GM21447 (cell line): ENCODE data around the gene FAM107B.
"Not testable (repeated sequence)": the region's sequence is repeated elsewhere in the genome, so short reads cannot be mapped to it uniquely, and the experiment has no call there.

Experiments
- ATAC-seq: cut with Tn5 transposase; IDR thresholded peaks from one replicate; pipeline ENCODE4 v1.9.1; 2021; ENCODE audit not compliant: unreplicated experiment

FAM107B gene

GRCh38 chr10:14774797-14775196, at the start of gene FAM107B:
FAM107B (minus strand) TSS chr10:14774897; CDS start chr10:14774663, 234 bp downstream.
- ATAC-seq = no peak

DNA sequence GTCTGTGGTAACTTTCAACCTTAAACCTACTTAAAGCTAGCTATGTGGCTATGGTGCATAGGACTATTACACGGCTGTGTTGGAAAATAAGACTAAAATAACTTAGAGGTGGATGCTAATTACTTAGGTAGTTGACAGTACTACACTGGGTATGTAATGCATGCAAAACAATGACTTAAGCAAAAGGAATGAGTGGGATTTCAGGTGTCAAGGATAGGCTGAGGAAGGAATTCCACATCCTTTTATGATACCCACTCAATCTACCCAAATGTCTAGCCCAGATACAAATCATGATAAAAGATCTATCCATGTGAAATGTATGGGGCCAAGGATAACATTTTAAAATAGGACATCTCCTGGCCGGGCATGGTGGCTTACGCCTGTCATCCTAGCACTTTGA, 49.3 kb upstream of the FAM107B start:
- ATAC-seq = no peak

- no peak for ATAC-seq
These were observed 48.4 kb upstream of the FAM107B start for GRCh38 chr10:14822879-14823755.

GRCh38 chr10:14821635-14822375, 47.1 kb upstream of the FAM107B start:
- no peak for ATAC-seq

DNA sequence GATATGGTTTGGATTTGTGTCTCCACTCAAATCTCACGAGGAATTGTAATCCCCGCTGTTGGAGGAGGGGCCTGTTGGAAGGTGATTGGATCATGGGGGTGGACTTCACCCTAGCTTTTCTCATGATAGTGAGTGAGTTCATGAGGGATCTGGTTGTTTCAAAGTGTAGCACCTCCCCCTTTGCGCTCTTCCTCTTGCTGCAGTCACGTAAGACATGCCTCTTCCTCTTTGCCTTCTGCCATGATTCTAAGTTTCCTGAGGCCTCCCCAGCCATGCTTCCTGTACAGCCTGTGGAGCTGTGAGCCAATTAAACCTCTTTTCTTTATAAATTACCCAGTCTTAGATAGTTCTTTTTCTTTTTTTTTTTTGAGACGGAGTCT, 46.1 kb upstream of the FAM107B start:
- ATAC-seq = no peak

- no peak for ATAC-seq
These were observed 45.5 kb upstream of the FAM107B start for GRCh38 chr10:14820010-14820774.

- not testable (repeated sequence) for ATAC-seq
These were observed 42.0 kb upstream of the FAM107B start for GRCh38 chr10:14816717-14817116.

GRCh38 chr10:14815681-14816080, 41.0 kb upstream of the FAM107B start:
- ATAC-seq = no peak

DNA sequence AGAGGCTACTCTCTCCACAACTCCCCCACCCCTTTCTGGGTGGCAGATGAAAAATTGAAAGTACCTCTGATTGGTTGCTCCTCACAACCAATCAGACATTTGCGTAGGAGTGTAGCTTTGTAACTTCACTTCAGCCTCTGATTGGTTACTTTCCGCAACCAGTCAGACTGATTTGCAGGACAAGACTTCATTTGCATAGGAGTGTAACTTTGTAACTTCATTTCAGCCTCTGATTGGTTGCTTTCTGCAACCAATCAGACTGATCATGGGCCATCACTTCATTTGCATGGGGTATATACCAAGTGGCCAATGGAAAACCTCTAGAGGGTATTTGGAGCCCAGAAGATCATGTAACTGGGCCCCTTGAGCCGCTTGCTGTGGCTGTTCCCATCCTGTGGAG, 37.6 kb upstream of the FAM107B start:
- ATAC-seq = no peak

- no peak for ATAC-seq
These were observed 36.6 kb upstream of the FAM107B start for GRCh38 chr10:14810969-14811953.

DNA sequence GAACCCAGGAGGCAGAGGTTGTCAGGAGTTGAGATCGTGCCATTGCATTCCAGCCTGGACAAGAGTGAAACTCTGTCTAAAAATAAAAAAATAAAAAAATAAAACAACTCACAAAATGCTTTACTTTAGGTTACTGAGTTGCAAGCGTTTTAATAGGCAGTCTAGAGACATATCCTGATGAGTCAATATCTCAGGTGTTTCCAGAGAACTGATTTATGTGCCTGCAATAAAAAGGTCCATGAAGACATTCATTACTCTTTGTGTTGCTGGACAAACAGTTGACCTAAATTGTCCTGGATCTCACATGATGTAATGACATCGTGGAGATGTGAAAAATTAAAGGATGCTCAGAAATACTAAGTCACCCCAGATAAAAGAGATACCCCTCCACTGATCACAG, 31.6 kb upstream of the FAM107B start:
- no peak for ATAC-seq

GRCh38 chr10:14803827-14804226, 29.1 kb upstream of the FAM107B start:
- no peak for ATAC-seq

- ATAC-seq = no peak
These were observed 27.0 kb upstream of the FAM107B start for GRCh38 chr10:14801723-14802122.

GRCh38 chr10:14800397-14800796, 25.7 kb upstream of the FAM107B start:
- no peak for ATAC-seq

GRCh38 chr10:14798636-14799035, 23.9 kb upstream of the FAM107B start:
- ATAC-seq = no peak

DNA sequence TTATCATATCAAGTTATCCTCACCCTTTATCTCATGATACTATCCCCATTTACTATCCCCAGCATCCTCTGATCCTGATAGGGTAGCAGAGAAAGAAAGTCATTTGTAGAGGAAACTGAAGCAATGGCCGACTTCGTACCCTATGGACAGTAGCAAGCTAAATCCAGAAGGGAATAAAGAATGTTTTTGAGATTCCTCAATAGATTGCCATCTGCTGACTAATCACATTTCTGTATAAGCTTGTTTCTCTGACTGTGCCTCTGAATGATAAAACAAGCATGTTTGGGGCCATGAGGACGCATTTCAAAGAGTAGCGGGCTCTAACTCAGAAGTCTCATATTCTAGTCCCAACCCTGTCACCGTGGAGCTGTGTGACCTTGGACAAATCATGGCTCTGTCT, 13.2 kb upstream of the FAM107B start:
- ATAC-seq = no peak

DNA sequence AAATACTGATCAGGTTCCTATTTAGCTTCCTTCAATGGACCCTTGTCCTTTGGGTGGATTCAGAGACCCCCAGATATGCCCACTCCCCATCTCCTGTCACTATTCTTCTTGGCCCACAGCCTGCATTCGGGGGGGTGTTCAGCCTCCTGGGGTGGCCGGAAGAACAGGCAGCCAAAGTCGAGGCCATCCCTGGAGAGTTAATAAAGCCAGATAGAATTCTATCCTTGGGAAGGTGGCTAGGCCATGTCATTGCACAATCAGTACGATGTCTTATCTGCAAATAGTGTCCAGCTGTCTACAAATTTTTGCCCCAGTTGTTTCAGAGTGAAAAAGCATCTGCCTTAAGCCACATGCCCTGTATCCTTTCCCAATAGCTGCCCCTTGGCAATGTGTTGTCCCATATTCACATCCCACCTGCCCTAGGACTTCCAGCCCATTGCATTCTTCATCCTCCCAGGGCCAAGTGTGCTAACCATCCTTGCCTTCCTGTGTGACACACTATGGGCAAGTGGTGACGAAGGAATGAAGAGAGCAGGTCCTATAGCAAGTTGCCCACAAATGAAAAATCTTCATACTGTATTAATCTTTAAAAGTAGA, 9.9 kb upstream of the FAM107B start:
- no peak for ATAC-seq

DNA sequence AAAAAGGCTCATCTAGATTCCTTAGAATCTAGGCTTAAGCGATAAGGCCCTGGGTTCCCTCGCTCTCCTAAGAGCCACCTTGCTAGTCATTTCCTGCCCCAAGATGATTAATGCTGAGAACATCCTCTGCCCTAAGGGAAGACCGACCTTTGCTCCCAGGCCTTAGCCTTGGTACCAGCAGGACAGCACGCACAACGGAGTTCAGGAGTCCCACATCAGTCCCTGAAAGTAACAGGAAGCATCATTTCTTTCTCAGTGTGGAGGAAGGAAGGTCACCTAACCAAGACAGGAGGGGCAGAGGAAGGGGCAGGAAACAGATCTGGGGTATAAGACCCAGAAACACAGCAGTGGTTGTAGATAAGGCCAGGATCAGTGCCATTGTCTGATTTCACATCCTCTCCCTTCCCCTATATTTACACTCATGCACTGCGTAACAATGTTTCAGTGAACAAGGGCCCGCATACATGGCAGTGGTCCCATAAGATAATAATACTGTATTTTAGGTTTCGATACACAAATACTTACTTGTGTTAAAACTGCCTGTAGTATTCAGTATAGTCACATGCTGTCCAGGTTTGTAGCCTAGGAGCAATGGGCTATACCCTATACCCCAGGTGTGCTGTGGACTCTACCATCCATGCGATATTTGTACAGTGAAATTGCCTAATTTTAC, 8.1 kb upstream of the FAM107B start:
- no peak for ATAC-seq

DNA sequence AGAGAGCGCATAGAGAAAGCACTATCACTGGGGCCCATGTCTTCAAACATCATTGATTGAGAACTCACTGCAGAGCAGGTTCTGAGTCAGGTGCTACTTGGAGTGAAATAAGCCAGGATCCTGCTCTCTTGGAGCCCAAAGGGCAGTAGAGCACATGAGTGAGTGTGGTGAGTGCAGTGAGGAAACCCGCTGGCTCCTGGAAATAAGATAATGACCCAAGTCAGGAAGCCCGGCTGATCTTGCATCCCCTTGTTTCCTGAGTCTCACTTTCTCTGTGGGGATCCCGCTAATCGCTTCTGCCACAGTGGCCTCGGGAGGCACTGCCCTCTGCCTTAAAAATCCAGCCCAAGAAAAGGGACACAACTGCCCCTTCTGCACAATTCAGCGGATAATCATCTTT, 7.1 kb upstream of the FAM107B start:
- ATAC-seq = no peak
